ENCODE measurements around the gene BCAR3.

The BCAR3 gene

GRCh38 chr1:93615582-93616150 lies 66.0 kb downstream of the BCAR3 start:
- Histone ChIP-seq H3K4me1 (ENCODE audit: control insufficient read depth, insufficient read depth, low read length) (peaks cover 41% of the 10 kb centered on the region), H3K4me3 (ENCODE audit: low read depth, low read length) (no peak overlapping the region), H3K9me3 (ENCODE audit: control insufficient read depth, insufficient read depth, low read length) (no peaks in the 10 kb centered on the region), H3K9ac (ENCODE audit: low read depth, low read length) (no peak overlapping the region), H3K27me3 (ENCODE audit: control insufficient read depth, insufficient read depth, low read length) (no peaks in the 10 kb centered on the region), H3K36me3 (ENCODE audit: control insufficient read depth, insufficient read depth, low read length) (no peaks in the 10 kb centered on the region)

DNA sequence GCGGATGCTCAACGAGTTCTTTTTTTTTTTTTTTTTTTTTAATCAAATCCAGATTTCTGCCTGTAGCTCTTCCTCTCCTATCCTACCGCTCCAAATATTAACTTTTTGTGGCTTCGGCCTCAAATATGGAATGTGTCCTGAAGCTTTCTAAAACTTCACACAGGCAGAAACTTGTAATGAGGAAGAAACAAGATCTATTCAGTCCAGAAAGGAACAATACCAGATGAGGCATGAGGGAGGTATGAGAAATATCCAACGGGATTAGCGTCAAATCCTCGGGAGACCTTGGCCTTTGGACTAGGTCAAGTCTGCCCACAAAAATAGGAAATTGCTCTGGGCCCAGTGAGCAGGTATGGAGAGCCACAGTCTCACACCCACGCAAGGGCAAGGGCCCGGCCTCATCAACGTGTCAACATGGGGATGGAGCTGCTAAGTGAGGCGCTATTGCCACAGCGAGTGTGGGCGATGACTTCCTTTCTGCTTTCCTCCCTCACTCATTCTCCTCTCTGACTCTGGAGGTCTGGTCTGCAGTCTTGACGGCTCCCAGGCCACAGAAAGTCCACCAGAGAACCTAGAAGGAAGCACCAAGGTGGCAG lies 66.6 kb downstream of the BCAR3 start:
- H3K4me1 ChIP-seq (ENCODE audit: control insufficient read depth, insufficient read depth, low read length) = peaks cover 41% of the 10 kb centered on the region
- H3K9me3 ChIP-seq (ENCODE audit: control insufficient read depth, insufficient read depth, low read length) = no peaks in the 10 kb centered on the region
- H3K27me3 ChIP-seq (ENCODE audit: control insufficient read depth, insufficient read depth, low read length) = no peaks in the 10 kb centered on the region
- no peak overlapping the region for H3K9ac ChIP-seq (ENCODE audit: low read depth, low read length)
- no peak overlapping the region for H3K4me3 ChIP-seq (ENCODE audit: low read depth, low read length)
- H3K36me3 ChIP-seq (ENCODE audit: control insufficient read depth, insufficient read depth, low read length) = no peaks in the 10 kb centered on the region

GRCh38 chr1:93614541-93614940 lies 67.1 kb downstream of the BCAR3 start:
- H3K9ac ChIP-seq (ENCODE audit: low read depth, low read length) = no peak overlapping the region

GRCh38 chr1:93613898-93614297 lies 67.7 kb downstream of the BCAR3 start:
- Histone ChIP-seq H3K9me3 (ENCODE audit: control insufficient read depth, insufficient read depth, low read length) (no peaks in the 10 kb centered on the region), H3K4me3 (ENCODE audit: low read depth, low read length) (no peak overlapping the region), H3K36me3 (ENCODE audit: control insufficient read depth, insufficient read depth, low read length) (no peaks in the 10 kb centered on the region), H3K9ac (ENCODE audit: low read depth, low read length) (no peak overlapping the region), H3K4me1 (ENCODE audit: control insufficient read depth, insufficient read depth, low read length) (peaks cover 41% of the 10 kb centered on the region), H3K27me3 (ENCODE audit: control insufficient read depth, insufficient read depth, low read length) (no peaks in the 10 kb centered on the region)

More at GRCh38 chr1:93614541-93614940, 67.1 kb downstream of the BCAR3 start:
- Histone ChIP-seq H3K27me3 (ENCODE audit: control insufficient read depth, insufficient read depth, low read length) (no peaks in the 10 kb centered on the region), H3K4me3 (ENCODE audit: low read depth, low read length) (no peak overlapping the region), H3K36me3 (ENCODE audit: control insufficient read depth, insufficient read depth, low read length) (no peaks in the 10 kb centered on the region), H3K9me3 (ENCODE audit: control insufficient read depth, insufficient read depth, low read length) (no peaks in the 10 kb centered on the region), H3K4me1 (ENCODE audit: control insufficient read depth, insufficient read depth, low read length) (peaks cover 41% of the 10 kb centered on the region)

DNA sequence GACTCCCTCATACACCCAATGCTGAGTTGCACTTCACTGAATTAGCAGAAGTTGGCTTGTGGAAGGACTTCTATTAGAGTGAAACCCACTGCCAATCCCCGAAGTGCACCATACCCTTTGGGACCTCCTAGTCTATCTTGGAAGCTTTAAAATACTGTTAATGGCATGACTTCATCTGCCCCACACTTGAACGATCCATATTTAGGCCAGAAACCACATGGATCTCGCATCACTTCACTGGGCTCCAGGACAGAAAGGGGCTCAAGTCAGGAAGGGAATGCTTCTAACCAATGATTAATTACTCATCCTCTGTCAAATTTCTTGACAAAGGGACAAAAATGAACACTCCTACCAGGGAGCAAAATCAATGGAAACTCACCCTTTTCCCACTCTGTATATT lies 69.1 kb downstream of the BCAR3 start:
- H3K36me3 ChIP-seq (ENCODE audit: control insufficient read depth, insufficient read depth, low read length) = no peaks in the 10 kb centered on the region
- H3K9me3 ChIP-seq (ENCODE audit: control insufficient read depth, insufficient read depth, low read length) = no peaks in the 10 kb centered on the region
- peaks cover 34% of the 10 kb centered on the region for H3K4me1 ChIP-seq (ENCODE audit: control insufficient read depth, insufficient read depth, low read length)
- H3K27me3 ChIP-seq (ENCODE audit: control insufficient read depth, insufficient read depth, low read length) = no peaks in the 10 kb centered on the region
- H3K9ac ChIP-seq (ENCODE audit: low read depth, low read length) = no peak overlapping the region
- H3K4me3 ChIP-seq (ENCODE audit: low read depth, low read length) = no peak overlapping the region

GRCh38 chr1:93611668-93612067 lies 70.0 kb downstream of the BCAR3 start:
- no peaks in the 10 kb centered on the region for H3K27me3 ChIP-seq (ENCODE audit: control insufficient read depth, insufficient read depth, low read length)
- H3K9me3 ChIP-seq (ENCODE audit: control insufficient read depth, insufficient read depth, low read length) = no peaks in the 10 kb centered on the region
- no peak overlapping the region for H3K4me3 ChIP-seq (ENCODE audit: low read depth, low read length)
- H3K4me1 ChIP-seq (ENCODE audit: control insufficient read depth, insufficient read depth, low read length) = peaks cover 25% of the 10 kb centered on the region
- H3K9ac ChIP-seq (ENCODE audit: low read depth, low read length) = no peak overlapping the region
- H3K36me3 ChIP-seq (ENCODE audit: control insufficient read depth, insufficient read depth, low read length) = no peaks in the 10 kb centered on the region

DNA sequence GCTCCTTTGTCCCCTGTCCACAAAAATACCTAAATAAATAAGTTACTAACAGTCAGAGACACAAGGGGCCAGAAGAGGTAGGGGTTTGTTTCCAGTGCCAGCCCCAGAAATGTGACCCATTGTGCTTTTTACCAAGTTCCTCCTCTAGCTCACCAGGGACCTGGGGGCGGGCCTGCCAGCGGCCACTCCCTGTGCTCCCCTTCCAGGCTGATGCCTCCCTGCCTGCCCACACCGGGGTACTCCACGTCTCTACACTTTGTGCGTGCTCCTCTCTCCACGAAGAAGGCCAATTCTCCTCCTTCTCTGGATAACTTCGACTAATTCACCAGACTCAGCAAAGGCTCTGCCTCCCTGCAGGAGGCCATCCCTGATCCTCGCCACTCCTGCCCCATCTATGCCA lies 72.1 kb downstream of the BCAR3 start:
- no peaks in the 10 kb centered on the region for H3K9me3 ChIP-seq (ENCODE audit: control insufficient read depth, insufficient read depth, low read length)
- H3K9ac ChIP-seq (ENCODE audit: low read depth, low read length) = no peak overlapping the region
- H3K4me3 ChIP-seq (ENCODE audit: low read depth, low read length) = no peak overlapping the region
- no peaks in the 10 kb centered on the region for H3K36me3 ChIP-seq (ENCODE audit: control insufficient read depth, insufficient read depth, low read length)
- H3K27me3 ChIP-seq (ENCODE audit: control insufficient read depth, insufficient read depth, low read length) = no peaks in the 10 kb centered on the region
- H3K4me1 ChIP-seq (ENCODE audit: control insufficient read depth, insufficient read depth, low read length) = peaks cover 6% of the 10 kb centered on the region

DNA sequence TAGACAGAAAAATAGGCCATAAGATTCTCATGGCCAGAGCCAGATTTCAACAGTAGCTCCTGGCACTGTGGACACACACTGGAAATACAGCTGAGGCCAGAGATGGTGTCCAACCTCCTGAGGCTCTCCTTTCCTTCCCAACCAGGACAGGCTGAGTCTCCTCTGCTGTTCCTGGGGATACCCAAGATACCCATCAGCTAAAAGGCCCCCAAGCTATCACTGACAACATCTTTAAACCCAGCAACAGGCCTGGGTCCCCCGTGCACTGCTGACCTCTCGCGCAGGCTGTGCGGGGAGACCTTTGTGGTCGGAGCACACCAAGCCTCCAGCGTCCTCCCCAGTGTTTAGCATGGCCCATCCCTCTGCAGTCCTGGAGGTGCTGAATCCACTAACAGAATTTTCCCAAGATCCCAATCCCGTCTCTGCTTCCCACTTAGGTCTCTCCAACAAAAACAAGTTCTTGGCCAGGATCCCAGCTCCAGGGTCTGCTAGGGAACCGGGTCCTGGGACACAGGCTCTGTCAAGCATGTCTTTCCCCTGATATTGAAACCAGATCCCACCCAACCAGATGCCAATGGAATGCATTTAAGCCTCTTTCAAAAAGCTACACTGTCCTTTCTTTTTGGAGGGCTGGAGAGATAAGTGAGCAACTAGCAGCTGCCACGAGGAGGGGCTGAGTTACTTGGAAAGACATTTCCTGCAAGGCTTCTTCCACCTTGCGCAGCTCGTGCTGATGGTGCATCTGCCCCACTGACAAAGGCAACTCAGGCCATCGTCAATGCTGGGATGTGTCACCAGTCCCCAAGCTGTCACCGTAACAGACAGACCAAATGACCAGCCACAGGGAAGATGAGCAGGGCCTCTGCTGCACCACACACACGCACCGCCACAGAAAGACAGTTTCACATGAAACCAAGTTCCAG lies 73.2 kb downstream of the BCAR3 start:
- Histone ChIP-seq H3K27me3 (ENCODE audit: control insufficient read depth, insufficient read depth, low read length) (no peaks in the 10 kb centered on the region), H3K9me3 (ENCODE audit: control insufficient read depth, insufficient read depth, low read length) (no peaks in the 10 kb centered on the region), H3K9ac (ENCODE audit: low read depth, low read length) (no peak overlapping the region), H3K4me1 (ENCODE audit: control insufficient read depth, insufficient read depth, low read length) (no peaks in the 10 kb centered on the region), H3K36me3 (ENCODE audit: control insufficient read depth, insufficient read depth, low read length) (no peaks in the 10 kb centered on the region), H3K4me3 (ENCODE audit: low read depth, low read length) (no peak overlapping the region)

- no peak overlapping the region for H3K4me3 ChIP-seq (ENCODE audit: low read depth, low read length)
- H3K9ac ChIP-seq (ENCODE audit: low read depth, low read length) = no peak overlapping the region
- no peaks in the 10 kb centered on the region for H3K27me3 ChIP-seq (ENCODE audit: control insufficient read depth, insufficient read depth, low read length)
- no peaks in the 10 kb centered on the region for H3K4me1 ChIP-seq (ENCODE audit: control insufficient read depth, insufficient read depth, low read length)
- no peaks in the 10 kb centered on the region for H3K9me3 ChIP-seq (ENCODE audit: control insufficient read depth, insufficient read depth, low read length)
- no peaks in the 10 kb centered on the region for H3K36me3 ChIP-seq (ENCODE audit: control insufficient read depth, insufficient read depth, low read length)
Observed at GRCh38 chr1:93607814-93608186, 73.8 kb downstream of the BCAR3 start.

GRCh38 chr1:93605812-93606512 lies 75.7 kb downstream of the BCAR3 start:
- Histone ChIP-seq H3K4me3 (ENCODE audit: low read depth, low read length) (no peak overlapping the region), H3K36me3 (ENCODE audit: control insufficient read depth, insufficient read depth, low read length) (no peaks in the 10 kb centered on the region), H3K9me3 (ENCODE audit: control insufficient read depth, insufficient read depth, low read length) (no peaks in the 10 kb centered on the region), H3K27me3 (ENCODE audit: control insufficient read depth, insufficient read depth, low read length) (no peaks in the 10 kb centered on the region), H3K9ac (ENCODE audit: low read depth, low read length) (no peak overlapping the region), H3K4me1 (ENCODE audit: control insufficient read depth, insufficient read depth, low read length) (no peaks in the 10 kb centered on the region)

DNA sequence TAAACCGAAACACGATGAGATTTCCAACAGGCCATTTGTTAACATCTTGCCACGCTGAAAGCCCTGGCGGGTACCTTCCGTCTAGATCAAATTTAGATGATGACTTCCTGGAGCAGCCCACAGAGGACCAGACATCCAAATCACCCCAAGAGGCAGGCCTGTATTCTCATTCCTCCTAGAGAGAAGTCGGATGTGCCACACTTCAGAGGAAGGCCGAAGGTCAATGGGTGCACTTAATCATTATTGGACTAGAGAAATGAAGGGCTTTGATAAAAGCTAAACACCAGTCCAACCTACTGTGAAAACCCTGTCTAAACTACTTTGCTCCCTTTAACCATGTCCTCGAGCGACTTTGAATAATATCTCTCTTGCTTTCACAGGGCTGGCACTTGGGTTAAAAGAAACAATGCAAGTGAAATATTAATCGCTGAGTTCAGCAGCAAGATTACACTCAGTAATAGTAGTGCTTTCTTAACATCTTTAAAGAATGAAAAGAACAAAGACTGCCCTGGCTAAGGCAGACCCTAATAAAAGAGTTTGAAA lies 76.5 kb downstream of the BCAR3 start:
- Histone ChIP-seq H3K4me3 (ENCODE audit: low read depth, low read length) (no peak overlapping the region), H3K4me1 (ENCODE audit: control insufficient read depth, insufficient read depth, low read length) (no peaks in the 10 kb centered on the region), H3K27me3 (ENCODE audit: control insufficient read depth, insufficient read depth, low read length) (no peaks in the 10 kb centered on the region), H3K36me3 (ENCODE audit: control insufficient read depth, insufficient read depth, low read length) (no peaks in the 10 kb centered on the region), H3K9ac (ENCODE audit: low read depth, low read length) (no peak overlapping the region), H3K9me3 (ENCODE audit: control insufficient read depth, insufficient read depth, low read length) (no peaks in the 10 kb centered on the region)

All from iPS-15b (cell line).